Measurements from ENCODE around the gene TNIP1.

GRCh38 chr5:151047814-151048425 lies 32.9 kb downstream of the TNIP1 start:
- TF ChIP-seq, protein P1, sequence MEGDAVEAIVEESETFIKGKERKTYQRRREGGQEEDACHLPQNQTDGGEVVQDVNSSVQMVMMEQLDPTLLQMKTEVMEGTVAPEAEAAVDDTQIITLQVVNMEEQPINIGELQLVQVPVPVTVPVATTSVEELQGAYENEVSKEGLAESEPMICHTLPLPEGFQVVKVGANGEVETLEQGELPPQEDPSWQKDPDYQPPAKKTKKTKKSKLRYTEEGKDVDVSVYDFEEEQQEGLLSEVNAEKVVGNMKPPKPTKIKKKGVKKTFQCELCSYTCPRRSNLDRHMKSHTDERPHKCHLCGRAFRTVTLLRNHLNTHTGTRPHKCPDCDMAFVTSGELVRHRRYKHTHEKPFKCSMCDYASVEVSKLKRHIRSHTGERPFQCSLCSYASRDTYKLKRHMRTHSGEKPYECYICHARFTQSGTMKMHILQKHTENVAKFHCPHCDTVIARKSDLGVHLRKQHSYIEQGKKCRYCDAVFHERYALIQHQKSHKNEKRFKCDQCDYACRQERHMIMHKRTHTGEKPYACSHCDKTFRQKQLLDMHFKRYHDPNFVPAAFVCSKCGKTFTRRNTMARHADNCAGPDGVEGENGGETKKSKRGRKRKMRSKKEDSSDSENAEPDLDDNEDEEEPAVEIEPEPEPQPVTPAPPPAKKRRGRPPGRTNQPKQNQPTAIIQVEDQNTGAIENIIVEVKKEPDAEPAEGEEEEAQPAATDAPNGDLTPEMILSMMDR (IDR thresholded peaks at IDR 0.05): peak; percentile 27 to 73 (median 66)
- no peak for TF ChIP-seq POLR2A (IDR thresholded peaks at IDR 0.05)
